HepG2 (cell line): ENCODE results near the gene HELZ2. TPM values are rescaled to one million over a fixed set of nuclear protein-coding genes. Genes with fewer than 3 reads are reported as not detected.

Source experiments
- CREB1 ChIP-seq, 2 experiments: fragments of 450-650 bp in 1 of 2; IDR thresholded peaks; 2 replicates each; pipeline ENCODE4 v1.6.1; 2016 to 2017; ENCODE audit warnings: control low read depth in 1 of 2, mild to moderate bottlenecking in 1 of 2, missing compliant biosample characterization in 1 of 2, missing genetic modification characterization in 1 of 2
- DNMT3B ChIP-seq: conservative IDR thresholded peaks from 2 replicates; pipeline ENCODE4 v1.6.1; 2016; ENCODE audit warnings: missing biosample characterization, control low read depth
- HNRNPLL ChIP-seq: fragments of 200-400 bp; formaldehyde crosslinking; IDR thresholded peaks from 2 replicates; pipeline ENCODE4 v1.6.1; 2017; ENCODE audit warnings: mild to moderate bottlenecking, low read depth, low read length; ENCODE audit not compliant: poor library complexity, severe bottlenecking
- ZNF225 ChIP-seq: sonication (generic); formaldehyde crosslinking; IDR thresholded peaks from 2 replicates; pipeline ENCODE4 v1.4.0; 2020; ENCODE audit warnings: mild to moderate bottlenecking, missing genetic modification reagents
- ZNF468 ChIP-seq: sonication (generic); formaldehyde crosslinking; IDR thresholded peaks from 2 replicates; pipeline ENCODE4 v1.8.0; 2022; ENCODE audit warnings: mild to moderate bottlenecking, moderate library complexity, missing genetic modification reagents
- ZNF772 ChIP-seq: sonication (generic); formaldehyde crosslinking; IDR thresholded peaks from 2 replicates; pipeline ENCODE4 v1.5.0; 2020; ENCODE audit warnings: mild to moderate bottlenecking, missing genetic modification reagents
- ZNF790 ChIP-seq: sonication (generic); formaldehyde crosslinking; IDR thresholded peaks from 2 replicates; pipeline ENCODE4 v1.8.0; 2022; ENCODE audit warnings: missing genetic modification reagents, mild to moderate bottlenecking, borderline replicate concordance
- polyA plus RNA-seq, 8 experiments: library from polyadenylated mRNA; depleted of rRNA in 3 of 8; stranded (reverse) in 7 of 8; unstranded in 1 of 8; fragments of >200 nt; fragmentation: Illumina TruSeq in 4 of 8; extraction: Trizol in 4 of 8; gene quantifications; 2 replicates each; pipeline versions ENCODE4 v1.2.1 to v1.2.3, GENCODE V29; 2011 to 2016; ENCODE audit warnings: low read depth in 4 of 8, missing spikeins in 1 of 8, mixed read lengths in 1 of 8; ENCODE audit not compliant: insufficient read depth in 1 of 8
- total RNA-seq, 5 experiments: library from RNA; depleted of rRNA; stranded (reverse); fragments of >200 nt; fragmentation: Illumina TruSeq; extraction: Trizol; gene quantifications; 2 replicates each; pipeline ENCODE4 v1.2.3, GENCODE V29; 2016; ENCODE audit warnings: low read depth in 1 of 5
- TF ChIP-seq, protein P1 (sequence below): sonication (generic); formaldehyde crosslinking; IDR thresholded peaks from 2 replicates; pipeline ENCODE4 v1.5.0; 2020; ENCODE audit warnings: mild to moderate bottlenecking, missing genetic modification reagents, moderate library complexity
- TF ChIP-seq, protein P2 (sequence below): IDR thresholded peaks from 2 replicates; pipeline ENCODE4 v1.6.1; 2016; ENCODE audit warnings: low read depth, missing genetic modification reagents, missing compliant biosample characterization
- TF ChIP-seq, protein P3 (sequence below): sonication (generic); formaldehyde crosslinking; IDR thresholded peaks from 2 replicates; pipeline ENCODE4 v1.5.0; 2020; ENCODE audit warnings: mild to moderate bottlenecking, missing genetic modification reagents

The HELZ2 gene
- total and polyA plus RNA-seq, 2 of the 13 experiments (the other 11 are each of a cell fraction or from before 2014, with no cell fraction given): 9.6 to 10.1 TPM

DNA sequence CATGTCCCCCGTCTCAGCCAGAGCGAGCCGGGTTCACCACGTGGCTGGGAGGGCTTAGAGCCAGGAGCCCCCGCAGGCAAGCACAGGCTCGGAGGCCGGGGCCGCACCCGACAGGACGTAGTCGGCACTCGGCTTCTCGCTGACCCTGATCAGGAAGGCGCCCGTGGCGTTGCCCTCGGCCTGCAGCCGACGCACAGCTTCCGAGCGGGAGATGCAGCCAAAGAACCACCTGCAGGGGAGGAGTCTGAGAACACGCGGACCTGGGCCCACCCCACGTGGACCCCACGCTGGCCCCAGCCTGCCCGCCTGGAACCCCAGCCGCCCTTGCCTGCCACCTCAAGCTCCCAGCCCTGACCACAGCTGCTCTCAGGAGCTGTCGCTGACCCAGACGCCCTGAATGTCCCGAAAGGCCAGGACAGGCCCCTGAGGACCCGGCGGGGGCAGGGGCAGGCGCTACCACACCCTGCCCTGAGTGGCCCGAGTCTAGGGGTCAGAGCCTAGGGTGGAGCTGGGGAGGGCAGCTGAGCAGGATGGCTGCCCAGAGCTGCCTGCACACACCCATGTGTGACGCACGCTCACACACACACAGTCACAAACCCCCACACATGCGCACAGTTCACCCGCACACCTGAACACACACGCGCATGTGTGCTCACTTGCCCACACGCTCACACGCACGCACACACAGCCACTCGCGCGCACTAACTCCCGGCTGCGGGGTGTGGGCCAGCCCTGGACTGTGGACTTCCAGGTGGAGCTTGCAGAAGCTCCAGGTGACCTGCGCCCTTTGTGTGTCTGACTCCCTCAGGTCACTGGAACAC lies 39.0 kb downstream of the HELZ2 start (continued):
- TF ChIP-seq, protein P1, sequence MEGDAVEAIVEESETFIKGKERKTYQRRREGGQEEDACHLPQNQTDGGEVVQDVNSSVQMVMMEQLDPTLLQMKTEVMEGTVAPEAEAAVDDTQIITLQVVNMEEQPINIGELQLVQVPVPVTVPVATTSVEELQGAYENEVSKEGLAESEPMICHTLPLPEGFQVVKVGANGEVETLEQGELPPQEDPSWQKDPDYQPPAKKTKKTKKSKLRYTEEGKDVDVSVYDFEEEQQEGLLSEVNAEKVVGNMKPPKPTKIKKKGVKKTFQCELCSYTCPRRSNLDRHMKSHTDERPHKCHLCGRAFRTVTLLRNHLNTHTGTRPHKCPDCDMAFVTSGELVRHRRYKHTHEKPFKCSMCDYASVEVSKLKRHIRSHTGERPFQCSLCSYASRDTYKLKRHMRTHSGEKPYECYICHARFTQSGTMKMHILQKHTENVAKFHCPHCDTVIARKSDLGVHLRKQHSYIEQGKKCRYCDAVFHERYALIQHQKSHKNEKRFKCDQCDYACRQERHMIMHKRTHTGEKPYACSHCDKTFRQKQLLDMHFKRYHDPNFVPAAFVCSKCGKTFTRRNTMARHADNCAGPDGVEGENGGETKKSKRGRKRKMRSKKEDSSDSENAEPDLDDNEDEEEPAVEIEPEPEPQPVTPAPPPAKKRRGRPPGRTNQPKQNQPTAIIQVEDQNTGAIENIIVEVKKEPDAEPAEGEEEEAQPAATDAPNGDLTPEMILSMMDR (CRISPR knock-in tag): peak; percentile 9; the same call in 1 of the 2 replicates
- TF ChIP-seq ZNF790 (CRISPR knock-in tag) (no peak), HNRNPLL (peak; percentile 19), ZNF468 (CRISPR knock-in tag) (no peak), CREB1 (IDR thresholded peaks at IDR 0.05) (no peak), CREB1 (CRISPR knock-in tag; IDR thresholded peaks at IDR 0.05) (no peak), ZNF772 (CRISPR knock-in tag) (no peak), DNMT3B (CRISPR knock-in tag) (no peak), ZNF225 (CRISPR knock-in tag) (peak; percentile 67; the same call in 1 of the 2 replicates)
- TF ChIP-seq, protein P2, sequence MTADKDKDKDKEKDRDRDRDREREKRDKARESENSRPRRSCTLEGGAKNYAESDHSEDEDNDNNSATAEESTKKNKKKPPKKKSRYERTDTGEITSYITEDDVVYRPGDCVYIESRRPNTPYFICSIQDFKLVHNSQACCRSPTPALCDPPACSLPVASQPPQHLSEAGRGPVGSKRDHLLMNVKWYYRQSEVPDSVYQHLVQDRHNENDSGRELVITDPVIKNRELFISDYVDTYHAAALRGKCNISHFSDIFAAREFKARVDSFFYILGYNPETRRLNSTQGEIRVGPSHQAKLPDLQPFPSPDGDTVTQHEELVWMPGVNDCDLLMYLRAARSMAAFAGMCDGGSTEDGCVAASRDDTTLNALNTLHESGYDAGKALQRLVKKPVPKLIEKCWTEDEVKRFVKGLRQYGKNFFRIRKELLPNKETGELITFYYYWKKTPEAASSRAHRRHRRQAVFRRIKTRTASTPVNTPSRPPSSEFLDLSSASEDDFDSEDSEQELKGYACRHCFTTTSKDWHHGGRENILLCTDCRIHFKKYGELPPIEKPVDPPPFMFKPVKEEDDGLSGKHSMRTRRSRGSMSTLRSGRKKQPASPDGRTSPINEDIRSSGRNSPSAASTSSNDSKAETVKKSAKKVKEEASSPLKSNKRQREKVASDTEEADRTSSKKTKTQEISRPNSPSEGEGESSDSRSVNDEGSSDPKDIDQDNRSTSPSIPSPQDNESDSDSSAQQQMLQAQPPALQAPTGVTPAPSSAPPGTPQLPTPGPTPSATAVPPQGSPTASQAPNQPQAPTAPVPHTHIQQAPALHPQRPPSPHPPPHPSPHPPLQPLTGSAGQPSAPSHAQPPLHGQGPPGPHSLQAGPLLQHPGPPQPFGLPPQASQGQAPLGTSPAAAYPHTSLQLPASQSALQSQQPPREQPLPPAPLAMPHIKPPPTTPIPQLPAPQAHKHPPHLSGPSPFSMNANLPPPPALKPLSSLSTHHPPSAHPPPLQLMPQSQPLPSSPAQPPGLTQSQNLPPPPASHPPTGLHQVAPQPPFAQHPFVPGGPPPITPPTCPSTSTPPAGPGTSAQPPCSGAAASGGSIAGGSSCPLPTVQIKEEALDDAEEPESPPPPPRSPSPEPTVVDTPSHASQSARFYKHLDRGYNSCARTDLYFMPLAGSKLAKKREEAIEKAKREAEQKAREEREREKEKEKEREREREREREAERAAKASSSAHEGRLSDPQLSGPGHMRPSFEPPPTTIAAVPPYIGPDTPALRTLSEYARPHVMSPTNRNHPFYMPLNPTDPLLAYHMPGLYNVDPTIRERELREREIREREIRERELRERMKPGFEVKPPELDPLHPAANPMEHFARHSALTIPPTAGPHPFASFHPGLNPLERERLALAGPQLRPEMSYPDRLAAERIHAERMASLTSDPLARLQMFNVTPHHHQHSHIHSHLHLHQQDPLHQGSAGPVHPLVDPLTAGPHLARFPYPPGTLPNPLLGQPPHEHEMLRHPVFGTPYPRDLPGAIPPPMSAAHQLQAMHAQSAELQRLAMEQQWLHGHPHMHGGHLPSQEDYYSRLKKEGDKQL (CRISPR knock-in tag): no peak
- TF ChIP-seq, protein P3, sequence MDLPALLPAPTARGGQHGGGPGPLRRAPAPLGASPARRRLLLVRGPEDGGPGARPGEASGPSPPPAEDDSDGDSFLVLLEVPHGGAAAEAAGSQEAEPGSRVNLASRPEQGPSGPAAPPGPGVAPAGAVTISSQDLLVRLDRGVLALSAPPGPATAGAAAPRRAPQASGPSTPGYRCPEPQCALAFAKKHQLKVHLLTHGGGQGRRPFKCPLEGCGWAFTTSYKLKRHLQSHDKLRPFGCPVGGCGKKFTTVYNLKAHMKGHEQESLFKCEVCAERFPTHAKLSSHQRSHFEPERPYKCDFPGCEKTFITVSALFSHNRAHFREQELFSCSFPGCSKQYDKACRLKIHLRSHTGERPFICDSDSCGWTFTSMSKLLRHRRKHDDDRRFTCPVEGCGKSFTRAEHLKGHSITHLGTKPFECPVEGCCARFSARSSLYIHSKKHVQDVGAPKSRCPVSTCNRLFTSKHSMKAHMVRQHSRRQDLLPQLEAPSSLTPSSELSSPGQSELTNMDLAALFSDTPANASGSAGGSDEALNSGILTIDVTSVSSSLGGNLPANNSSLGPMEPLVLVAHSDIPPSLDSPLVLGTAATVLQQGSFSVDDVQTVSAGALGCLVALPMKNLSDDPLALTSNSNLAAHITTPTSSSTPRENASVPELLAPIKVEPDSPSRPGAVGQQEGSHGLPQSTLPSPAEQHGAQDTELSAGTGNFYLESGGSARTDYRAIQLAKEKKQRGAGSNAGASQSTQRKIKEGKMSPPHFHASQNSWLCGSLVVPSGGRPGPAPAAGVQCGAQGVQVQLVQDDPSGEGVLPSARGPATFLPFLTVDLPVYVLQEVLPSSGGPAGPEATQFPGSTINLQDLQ: no peak
